Neural progenitor cell (in vitro differentiated cells): ENCODE results near the gene OR51D1. TPM values are rescaled to one million over a fixed set of nuclear protein-coding genes. Genes with fewer than 3 reads are reported as not detected.

Source experiments
- DNase-seq: peaks from one replicate; pipeline ENCODE4 v3.0.0-alpha.2; 2016; ENCODE audit warnings: low spot score
- H2AFZ ChIP-seq: fragments of 200-600 bp; sonication (generic); replicated peaks from 2 replicates; pipeline ENCODE4 v1.6.1; 2016; ENCODE audit warnings: antibody characterized with exemption
- H3F3A ChIP-seq: fragments of 200-600 bp; sonication (generic); 2 replicates; pipeline ENCODE4 v1.6.1; 2016; ENCODE audit warnings: antibody characterized with exemption, low read depth
- H3K27ac ChIP-seq: fragments of 200-600 bp; sonication (generic); 2 replicates; pipeline ENCODE4 v1.5.1; 2016; ENCODE audit warnings: mild to moderate bottlenecking
- H3K27me3 ChIP-seq: fragments of 200-600 bp; sonication (generic); 2 replicates; pipeline ENCODE4 v1.6.1; 2016; ENCODE audit warnings: mild to moderate bottlenecking, moderate library complexity
- H3K36me3 ChIP-seq: fragments of 200-600 bp; sonication (generic); 2 replicates; pipeline ENCODE4 v1.5.1; 2016
- H3K4me1 ChIP-seq: fragments of 200-600 bp; sonication (generic); 2 replicates; pipeline ENCODE4 v1.6.1; 2016; ENCODE audit warnings: mixed run types
- H3K4me2 ChIP-seq: fragments of 200-600 bp; sonication (generic); 2 replicates; pipeline ENCODE4 v1.6.1; 2016
- H3K4me3 ChIP-seq: fragments of 200-600 bp; sonication (generic); 2 replicates; pipeline ENCODE4 v1.5.1; 2016
- H3K79me2 ChIP-seq: fragments of 200-600 bp; sonication (generic); 2 replicates; pipeline ENCODE4 v1.6.1; 2016; ENCODE audit warnings: low read depth
- H3K9ac ChIP-seq: fragments of 200-600 bp; sonication (generic); 2 replicates; pipeline ENCODE4 v1.6.1; 2016
- H3K9me3 ChIP-seq: fragments of 200-600 bp; sonication (generic); 2 replicates; pipeline ENCODE4 v1.5.1; 2016; ENCODE audit warnings: low read depth
- H4K20me1 ChIP-seq: fragments of 200-600 bp; sonication (generic); 2 replicates; pipeline ENCODE4 v1.6.1; 2016; ENCODE audit warnings: low read depth
- H3K27ac Mint-ChIP-seq: 3 replicates; pipeline ENCODE4 v1.8.0; 2021; ENCODE audit warnings: mixed read lengths
- H3K27me3 Mint-ChIP-seq: 2 replicates; pipeline ENCODE4 v1.8.0; 2022; ENCODE audit warnings: low read depth, mild to moderate bottlenecking, inconsistent platforms, moderate library complexity, mixed read lengths; ENCODE audit not compliant: insufficient read depth
- H3K36me3 Mint-ChIP-seq: 3 replicates; pipeline ENCODE4 v1.8.0; 2021; ENCODE audit warnings: mixed read lengths
- H3K4me1 Mint-ChIP-seq: 3 replicates; pipeline ENCODE4 v1.8.0; 2021; ENCODE audit warnings: mixed read lengths
- H3K4me3 Mint-ChIP-seq: 3 replicates; pipeline ENCODE4 v1.8.0; 2021; ENCODE audit warnings: mild to moderate bottlenecking, moderate library complexity, mixed read lengths
- H3K9me3 Mint-ChIP-seq: 3 replicates; pipeline ENCODE4 v1.8.0; 2020; ENCODE audit warnings: mixed read lengths
- CTCF ChIP-seq: fragments of 200-600 bp; sonication (generic); IDR thresholded peaks from 2 replicates; pipeline ENCODE4 v1.5.1; 2017; ENCODE audit warnings: antibody characterized with exemption, mild to moderate bottlenecking
- EZH2 ChIP-seq: fragments of 200-600 bp; sonication (generic); IDR thresholded peaks from 2 replicates; pipeline ENCODE4 v1.6.1; 2017; ENCODE audit warnings: antibody characterized with exemption, mild to moderate bottlenecking, moderate library complexity
- EZH2phosphoT487 ChIP-seq: fragments of 200-600 bp; sonication (generic); IDR thresholded peaks from 2 replicates; pipeline ENCODE4 v1.6.1; 2017; ENCODE audit warnings: antibody characterized with exemption
- total RNA-seq: library from RNA; depleted of rRNA; stranded (reverse); fragments of >200 nt; gene quantifications from 2 replicates; pipeline ENCODE4 v1.2.3, GENCODE V29; 2015; ENCODE audit warnings: low replicate concordance

Gene OR51D1
- total RNA-seq, 1 donor from 2014 or later, result not detected

- Histone ChIP-seq H2AFZ (no peak overlapping the region), H4K20me1 (no peaks in the 10 kb centered on the region), H3K36me3 (no peaks in the 10 kb centered on the region), H3K9ac (no peak overlapping the region), H3K4me2 (no peak overlapping the region), H3K4me1 (no peaks in the 10 kb centered on the region), H3F3A (no peaks in the 10 kb centered on the region), H3K79me2 (no peaks in the 10 kb centered on the region), H3K27me3 (no peaks in the 10 kb centered on the region), H3K9me3 (no peaks in the 10 kb centered on the region), H3K4me3 (no peak overlapping the region), H3K27ac (no peak overlapping the region)
- no peak for DNase-seq
- Mint-ChIP-seq H3K36me3 (no peaks in the 10 kb centered on the region), H3K27ac (no peak overlapping the region), H3K9me3 (no peaks in the 10 kb centered on the region), H3K4me3 (no peak overlapping the region), H3K27me3 (no peaks in the 10 kb centered on the region), H3K4me1 (peaks cover 4% of the 10 kb centered on the region)
- no peak for TF ChIP-seq EZH2phosphoT487
- no peak for TF ChIP-seq EZH2
- no peak for TF ChIP-seq CTCF
These were observed 34.5 kb downstream of the OR51D1 start for GRCh38 chr11:4671741-4672140.

GRCh38 chr11:4672470-4672869, 35.2 kb downstream of the OR51D1 start:
- Histone ChIP-seq H2AFZ (no peak overlapping the region), H3K4me1 (no peaks in the 10 kb centered on the region), H3K36me3 (no peaks in the 10 kb centered on the region), H3K27me3 (no peaks in the 10 kb centered on the region), H3F3A (no peaks in the 10 kb centered on the region), H3K4me3 (no peak overlapping the region), H3K9ac (no peak overlapping the region), H3K79me2 (no peaks in the 10 kb centered on the region), H3K27ac (no peak overlapping the region), H3K9me3 (no peaks in the 10 kb centered on the region), H3K4me2 (no peak overlapping the region), H4K20me1 (no peaks in the 10 kb centered on the region)
- H3K9me3 Mint-ChIP-seq, result no peaks in the 10 kb centered on the region
- no peaks in the 10 kb centered on the region for H3K36me3 Mint-ChIP-seq
- H3K4me3 Mint-ChIP-seq, result no peak overlapping the region
- no peak for DNase-seq
- TF ChIP-seq CTCF (no peak), EZH2phosphoT487 (no peak), EZH2 (no peak)
- H3K4me1 Mint-ChIP-seq, result peaks cover 4% of the 10 kb centered on the region
- no peaks in the 10 kb centered on the region for H3K27me3 Mint-ChIP-seq
- H3K27ac Mint-ChIP-seq, result no peak overlapping the region

- H3K9me3 ChIP-seq, result no peaks in the 10 kb centered on the region
- no peaks in the 10 kb centered on the region for H3K27me3 ChIP-seq
- no peaks in the 10 kb centered on the region for H3K9me3 Mint-ChIP-seq
- no peak overlapping the region for H3K9ac ChIP-seq
- peaks cover 4% of the 10 kb centered on the region for H3K4me1 Mint-ChIP-seq
- no peaks in the 10 kb centered on the region for H3K36me3 ChIP-seq
- no peak overlapping the region for H3K27ac ChIP-seq
- H3K36me3 Mint-ChIP-seq, result no peaks in the 10 kb centered on the region
- H3K79me2 ChIP-seq, result no peaks in the 10 kb centered on the region
- H3F3A ChIP-seq, result no peaks in the 10 kb centered on the region
- H3K4me3 Mint-ChIP-seq, result no peak overlapping the region
- no peak for DNase-seq
- H4K20me1 ChIP-seq, result no peaks in the 10 kb centered on the region
- H3K27me3 Mint-ChIP-seq, result no peaks in the 10 kb centered on the region
- no peak overlapping the region for H2AFZ ChIP-seq
- no peak overlapping the region for H3K4me2 ChIP-seq
- H3K27ac Mint-ChIP-seq, result no peak overlapping the region
- H3K4me1 ChIP-seq, result no peaks in the 10 kb centered on the region
- H3K4me3 ChIP-seq, result no peak overlapping the region
- TF ChIP-seq EZH2phosphoT487 (no peak), CTCF (no peak)
These were observed 36.5 kb downstream of the OR51D1 start for GRCh38 chr11:4673781-4674180.

- no peaks in the 10 kb centered on the region for H3K36me3 ChIP-seq
- no peaks in the 10 kb centered on the region for H3K79me2 ChIP-seq
- no peak for DNase-seq
- Mint-ChIP-seq H3K4me1 (peaks cover 17% of the 10 kb centered on the region), H3K9me3 (no peaks in the 10 kb centered on the region), H3K4me3 (no peak overlapping the region), H3K27me3 (no peaks in the 10 kb centered on the region), H3K27ac (no peak overlapping the region), H3K36me3 (no peaks in the 10 kb centered on the region)
- no peaks in the 10 kb centered on the region for H3K27me3 ChIP-seq
- no peaks in the 10 kb centered on the region for H3K9me3 ChIP-seq
- H3K27ac ChIP-seq, result no peak overlapping the region
- no peak overlapping the region for H3K4me3 ChIP-seq
- H3K4me1 ChIP-seq, result no peaks in the 10 kb centered on the region
- no peaks in the 10 kb centered on the region for H3F3A ChIP-seq
- TF ChIP-seq CTCF, result no peak
- TF ChIP-seq EZH2phosphoT487, result no peak
- TF ChIP-seq EZH2, result no peak
- H2AFZ ChIP-seq, result no peak overlapping the region
- no peaks in the 10 kb centered on the region for H4K20me1 ChIP-seq
- no peak overlapping the region for H3K4me2 ChIP-seq
- H3K9ac ChIP-seq, result no peak overlapping the region
These were observed 40.7 kb downstream of the OR51D1 start for GRCh38 chr11:4677948-4678347.
